ENCODE results near the gene PDCD6IP.

Gene PDCD6IP

DNA sequence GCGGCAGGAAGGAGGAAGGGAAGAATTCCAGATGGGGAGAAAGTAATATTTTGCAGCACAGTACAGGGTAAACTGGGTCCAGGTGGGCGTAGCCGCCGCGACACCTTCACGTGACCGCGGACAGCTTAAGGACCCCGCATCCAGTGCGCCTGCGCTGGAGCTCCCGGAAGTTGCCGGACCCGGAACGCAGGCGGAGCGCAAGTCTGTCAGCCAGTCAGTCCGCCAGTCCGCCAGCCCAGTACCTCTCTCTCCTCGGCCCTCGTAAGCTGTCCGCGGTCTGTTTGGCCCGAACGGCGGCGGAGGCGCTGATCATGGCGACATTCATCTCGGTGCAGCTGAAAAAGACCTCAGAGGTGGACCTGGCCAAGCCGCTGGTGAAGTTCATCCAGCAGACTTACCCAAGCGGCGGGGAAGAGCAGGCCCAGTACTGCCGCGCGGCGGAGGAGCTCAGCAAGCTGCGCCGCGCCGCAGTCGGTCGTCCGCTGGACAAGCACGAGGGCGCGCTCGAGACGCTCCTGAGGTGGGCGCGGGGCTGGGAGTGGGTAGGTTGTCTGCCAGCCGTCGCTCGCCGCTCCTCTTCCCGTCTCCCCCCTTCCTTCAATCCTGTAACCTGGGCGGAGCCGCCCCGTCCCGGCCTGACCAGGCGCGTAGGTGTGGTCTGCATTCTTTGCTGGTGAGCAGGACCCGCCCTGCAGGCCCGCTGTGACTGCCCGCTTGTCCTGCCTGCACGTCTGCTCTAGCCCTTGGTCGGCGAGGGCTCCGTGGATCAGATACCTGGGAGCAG, at the start of gene PDCD6IP (continued):
- TF ChIP-seq ZBTB21 (tag by site-specific recombination; IDR thresholded peaks at IDR 0.05) = no peak
- TF ChIP-seq, protein P1, sequence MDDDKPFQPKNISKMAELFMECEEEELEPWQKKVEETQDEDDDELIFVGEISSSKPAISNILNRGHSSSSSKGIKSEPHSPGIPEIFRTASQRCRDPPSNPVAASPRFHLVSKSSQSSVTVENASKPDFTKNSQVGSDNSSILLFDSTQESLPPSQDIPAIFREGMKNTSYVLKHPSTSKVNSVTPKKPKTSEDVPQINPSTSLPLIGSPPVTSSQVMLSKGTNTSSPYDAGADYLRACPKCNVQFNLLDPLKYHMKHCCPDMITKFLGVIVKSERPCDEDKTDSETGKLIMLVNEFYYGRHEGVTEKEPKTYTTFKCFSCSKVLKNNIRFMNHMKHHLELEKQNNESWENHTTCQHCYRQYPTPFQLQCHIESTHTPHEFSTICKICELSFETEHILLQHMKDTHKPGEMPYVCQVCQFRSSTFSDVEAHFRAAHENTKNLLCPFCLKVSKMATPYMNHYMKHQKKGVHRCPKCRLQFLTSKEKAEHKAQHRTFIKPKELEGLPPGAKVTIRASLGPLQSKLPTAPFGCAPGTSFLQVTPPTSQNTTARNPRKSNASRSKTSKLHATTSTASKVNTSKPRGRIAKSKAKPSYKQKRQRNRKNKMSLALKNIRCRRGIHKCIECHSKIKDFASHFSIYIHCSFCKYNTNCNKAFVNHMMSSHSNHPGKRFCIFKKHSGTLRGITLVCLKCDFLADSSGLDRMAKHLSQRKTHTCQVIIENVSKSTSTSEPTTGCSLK (tag by site-specific recombination; IDR thresholded peaks at IDR 0.05) = no peak
- no peak for TF ChIP-seq ZBTB48 (tag by site-specific recombination; IDR thresholded peaks at IDR 0.05)
- TF ChIP-seq ZNF157 (tag by site-specific recombination; IDR thresholded peaks at IDR 0.05) = no peak
- TF ChIP-seq, protein P2, sequence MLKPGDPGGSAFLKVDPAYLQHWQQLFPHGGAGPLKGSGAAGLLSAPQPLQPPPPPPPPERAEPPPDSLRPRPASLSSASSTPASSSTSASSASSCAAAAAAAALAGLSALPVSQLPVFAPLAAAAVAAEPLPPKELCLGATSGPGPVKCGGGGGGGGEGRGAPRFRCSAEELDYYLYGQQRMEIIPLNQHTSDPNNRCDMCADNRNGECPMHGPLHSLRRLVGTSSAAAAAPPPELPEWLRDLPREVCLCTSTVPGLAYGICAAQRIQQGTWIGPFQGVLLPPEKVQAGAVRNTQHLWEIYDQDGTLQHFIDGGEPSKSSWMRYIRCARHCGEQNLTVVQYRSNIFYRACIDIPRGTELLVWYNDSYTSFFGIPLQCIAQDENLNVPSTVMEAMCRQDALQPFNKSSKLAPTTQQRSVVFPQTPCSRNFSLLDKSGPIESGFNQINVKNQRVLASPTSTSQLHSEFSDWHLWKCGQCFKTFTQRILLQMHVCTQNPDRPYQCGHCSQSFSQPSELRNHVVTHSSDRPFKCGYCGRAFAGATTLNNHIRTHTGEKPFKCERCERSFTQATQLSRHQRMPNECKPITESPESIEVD (tag by site-specific recombination; IDR thresholded peaks at IDR 0.05) = no peak
- TF ChIP-seq ZBTB1 (tag by site-specific recombination; IDR thresholded peaks at IDR 0.05) = no peak
- no peak; the same call in 1 of the 2 replicates for TF ChIP-seq ZSCAN16 (tag by site-specific recombination; IDR thresholded peaks at IDR 0.05)
- no peak for TF ChIP-seq MEIS1 (CRISPR knock-in tag; IDR thresholded peaks at IDR 0.05; ENCODE audit: borderline replicate concordance)
- TF ChIP-seq ZNF112 (tag by site-specific recombination; IDR thresholded peaks at IDR 0.05) = no peak
- TF ChIP-seq ZNF501 (tag by site-specific recombination; IDR thresholded peaks at IDR 0.05) = peak; percentile 99
- no peak for TF ChIP-seq ZNF184 (tag by site-specific recombination; IDR thresholded peaks at IDR 0.05)
- peak; percentile 89 for TF ChIP-seq CTCF (tag by site-specific recombination; IDR thresholded peaks at IDR 0.05)
- no peak for TF ChIP-seq GLI2 (tag by site-specific recombination; IDR thresholded peaks at IDR 0.05; ENCODE audit: borderline replicate concordance, low read depth)
- TF ChIP-seq, protein P3, sequence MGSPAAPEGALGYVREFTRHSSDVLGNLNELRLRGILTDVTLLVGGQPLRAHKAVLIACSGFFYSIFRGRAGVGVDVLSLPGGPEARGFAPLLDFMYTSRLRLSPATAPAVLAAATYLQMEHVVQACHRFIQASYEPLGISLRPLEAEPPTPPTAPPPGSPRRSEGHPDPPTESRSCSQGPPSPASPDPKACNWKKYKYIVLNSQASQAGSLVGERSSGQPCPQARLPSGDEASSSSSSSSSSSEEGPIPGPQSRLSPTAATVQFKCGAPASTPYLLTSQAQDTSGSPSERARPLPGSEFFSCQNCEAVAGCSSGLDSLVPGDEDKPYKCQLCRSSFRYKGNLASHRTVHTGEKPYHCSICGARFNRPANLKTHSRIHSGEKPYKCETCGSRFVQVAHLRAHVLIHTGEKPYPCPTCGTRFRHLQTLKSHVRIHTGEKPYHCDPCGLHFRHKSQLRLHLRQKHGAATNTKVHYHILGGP (tag by site-specific recombination; IDR thresholded peaks at IDR 0.05) = no peak
- no peak for TF ChIP-seq ZNF548 (tag by site-specific recombination; IDR thresholded peaks at IDR 0.05)
- peak; percentile 81; the same call in 1 of the 2 replicates for TF ChIP-seq KLF16 (tag by site-specific recombination; IDR thresholded peaks at IDR 0.05)
- TF ChIP-seq, protein P4, sequence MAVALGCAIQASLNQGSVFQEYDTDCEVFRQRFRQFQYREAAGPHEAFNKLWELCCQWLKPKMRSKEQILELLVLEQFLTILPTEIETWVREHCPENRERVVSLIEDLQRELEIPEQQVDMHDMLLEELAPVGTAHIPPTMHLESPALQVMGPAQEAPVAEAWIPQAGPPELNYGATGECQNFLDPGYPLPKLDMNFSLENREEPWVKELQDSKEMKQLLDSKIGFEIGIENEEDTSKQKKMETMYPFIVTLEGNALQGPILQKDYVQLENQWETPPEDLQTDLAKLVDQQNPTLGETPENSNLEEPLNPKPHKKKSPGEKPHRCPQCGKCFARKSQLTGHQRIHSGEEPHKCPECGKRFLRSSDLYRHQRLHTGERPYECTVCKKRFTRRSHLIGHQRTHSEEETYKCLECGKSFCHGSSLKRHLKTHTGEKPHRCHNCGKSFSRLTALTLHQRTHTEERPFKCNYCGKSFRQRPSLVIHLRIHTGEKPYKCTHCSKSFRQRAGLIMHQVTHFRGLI (tag by site-specific recombination; IDR thresholded peaks at IDR 0.05) = no peak; the same call in 1 of the 2 replicates
- no peak; the same call in 1 of the 2 replicates for TF ChIP-seq ZNF398 (tag by site-specific recombination; IDR thresholded peaks at IDR 0.05)
- no peak for TF ChIP-seq ZNF148 (tag by site-specific recombination; IDR thresholded peaks at IDR 0.05; ENCODE audit: borderline replicate concordance)
- no peak for TF ChIP-seq RBAK (tag by site-specific recombination; IDR thresholded peaks at IDR 0.05)
- no peak for TF ChIP-seq ZNF555 (tag by site-specific recombination; conservative IDR thresholded peaks at IDR 0.05)
- peak; percentile 72 for TF ChIP-seq KLF7 (tag by site-specific recombination; IDR thresholded peaks at IDR 0.05; ENCODE audit: borderline replicate concordance)
- TF ChIP-seq ZNF223 (tag by site-specific recombination; IDR thresholded peaks at IDR 0.05) = no peak
